ENCODE measurements around the gene PRRX1.

DNA sequence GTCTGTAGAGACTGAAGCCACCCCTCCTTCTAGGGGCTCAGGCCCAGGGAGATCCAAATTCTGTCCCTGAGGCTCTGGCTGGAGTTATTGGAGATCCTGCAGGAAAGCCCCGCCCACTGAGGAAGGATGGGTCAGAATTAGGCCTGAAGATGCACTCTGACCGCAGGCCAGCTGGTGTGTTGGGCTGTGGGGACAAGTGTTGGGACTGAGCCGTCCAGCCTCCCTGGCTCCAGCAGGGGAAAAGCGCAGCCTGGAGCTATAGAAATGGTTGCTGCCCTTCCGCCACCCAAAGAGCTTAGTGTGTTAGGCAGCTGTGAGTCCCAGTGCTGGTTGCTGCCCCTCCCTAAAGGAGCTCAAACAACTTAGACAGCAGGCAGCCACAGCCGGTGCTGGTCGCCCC lies 33.0 kb upstream of the PRRX1 start:
- TF ChIP-seq NFIC (IDR thresholded peaks at IDR 0.05) (no peak), FOXM1 (IDR thresholded peaks at IDR 0.05; ENCODE audit: borderline replicate concordance, low read depth) (no peak), TAF1 (IDR thresholded peaks at IDR 0.05; ENCODE audit: low read depth) (no peak)
